HL-60 (cell line): ENCODE results near the gene PRAC1.

Experiments used
- DNase-seq, 2 experiments: peaks; one replicate each; pipeline ENCODE4 v3.0.0-alpha.2; 2010 to 2020; ENCODE audit warnings: low read depth in 1 of 2, low spot score in 1 of 2
- H3K27ac ChIP-seq: fragments of 250-450 bp; sonication (Bioruptor Pico); replicated peaks from 2 replicates; pipeline ENCODE4 v1.5.1; 2020; ENCODE audit warnings: mild to moderate bottlenecking, moderate library complexity
- H3K27me3 ChIP-seq: fragments of 250-450 bp; sonication (Bioruptor Pico); 2 replicates; pipeline ENCODE4 v1.5.1; 2021; ENCODE audit warnings: mild to moderate bottlenecking, moderate library complexity; ENCODE audit not compliant: insufficient read depth, poor library complexity, severe bottlenecking
- H3K4me3 ChIP-seq: replicated peaks from 2 replicates; pipeline ENCODE4 v1.5.1; 2011; ENCODE audit warnings: mild to moderate bottlenecking, control low read depth, low read length; ENCODE audit not compliant: insufficient read depth
- CTCF ChIP-seq: IDR thresholded peaks from one replicate; pipeline ENCODE4 v1.5.1; 2011; ENCODE audit warnings: low read length, control low read depth, inconsistent platforms; ENCODE audit not compliant: insufficient read depth
- GABPA ChIP-seq: IDR thresholded peaks from 2 replicates; pipeline ENCODE4 v1.6.1; 2012; ENCODE audit warnings: low read depth
- POLR2AphosphoS5 ChIP-seq: IDR thresholded peaks from 2 replicates; pipeline ENCODE4 v1.6.1; 2012; ENCODE audit warnings: low read depth
- REST ChIP-seq: IDR thresholded peaks from 2 replicates; pipeline ENCODE4 v1.6.1; 2012; ENCODE audit warnings: low read depth; ENCODE audit not compliant: insufficient replicate concordance
- SPI1 ChIP-seq: IDR thresholded peaks from 2 replicates; pipeline ENCODE4 v1.6.1; 2012; ENCODE audit warnings: low read depth, mild to moderate bottlenecking, borderline replicate concordance

The PRAC1 gene

GRCh38 chr17:48726916-48727286 is 4.6 kb upstream of the PRAC1 start:
- TF ChIP-seq CTCF (no peak), GABPA (no peak), SPI1 (no peak)
- no peak for DNase-seq
- Histone ChIP-seq H3K4me3 (no peak overlapping the region), H3K27me3 (peaks cover 94% of the 10 kb centered on the region), H3K27ac (no peak overlapping the region)

- Histone ChIP-seq H3K27ac (no peak overlapping the region), H3K4me3 (no peak overlapping the region), H3K27me3 (peaks cover 94% of the 10 kb centered on the region)
- TF ChIP-seq GABPA (no peak), CTCF (no peak), SPI1 (no peak), REST (no peak), POLR2AphosphoS5 (no peak)
- DNase-seq, result no peak
Observed at GRCh38 chr17:48726114-48726915, 4.0 kb upstream of the PRAC1 start.

- H3K27me3 ChIP-seq, result peaks cover 96% of the 10 kb centered on the region
- H3K4me3 ChIP-seq, result no peak overlapping the region
- no peak for TF ChIP-seq POLR2AphosphoS5
- no peak for TF ChIP-seq SPI1
- no peak for TF ChIP-seq GABPA
- TF ChIP-seq REST, result no peak
- TF ChIP-seq CTCF, result no peak
- DNase-seq, result no peak
- H3K27ac ChIP-seq, result no peak overlapping the region
Observed at GRCh38 chr17:48725288-48726064, 3.2 kb upstream of the PRAC1 start.

GRCh38 chr17:48725004-48725287 is 2.6 kb upstream of the PRAC1 start:
- peaks cover 96% of the 10 kb centered on the region for H3K27me3 ChIP-seq
- DNase-seq, result no peak

More at GRCh38 chr17:48725004-48725287, 2.6 kb upstream of the PRAC1 start:
- Histone ChIP-seq H3K27ac (no peak overlapping the region), H3K4me3 (no peak overlapping the region)
- TF ChIP-seq SPI1, result no peak
- no peak for TF ChIP-seq REST
